Ascending aorta (tissue), 2 donors: ENCODE measurements around the gene UMOD. TPM values are rescaled to one million over a fixed set of nuclear protein-coding genes. Genes with fewer than 3 reads are reported as not detected.

Experiments
- DNase-seq, 2 donors: peaks; one replicate each; pipeline ENCODE4 v3.0.0-alpha.2; 2019; ENCODE audit warnings: low spot score in 2 of 2
- H3K27ac ChIP-seq, 2 donors: fragments of 200-600 bp; sonication (generic); one replicate each; pipeline ENCODE4 v1.5.1; 2016 to 2017; ENCODE audit warnings: mild to moderate bottlenecking in 1 of 2
- H3K27me3 ChIP-seq: fragments of 200-600 bp; sonication (generic); one replicate; pipeline ENCODE4 v1.5.1; 2017
- H3K36me3 ChIP-seq, 2 donors: fragments of 200-600 bp; sonication (generic); one replicate each; pipeline ENCODE4 v1.5.1; 2016
- H3K4me1 ChIP-seq, 2 donors: fragments of 200-600 bp; sonication (generic); one replicate each; pipeline ENCODE4 v1.5.1; 2016 to 2017; ENCODE audit warnings: mild to moderate bottlenecking in 1 of 2
- H3K4me3 ChIP-seq, 2 donors: fragments of 200-600 bp; sonication (generic); one replicate each; pipeline ENCODE4 v1.5.1; 2016 to 2017; ENCODE audit warnings: mild to moderate bottlenecking in 1 of 2
- H3K9me3 ChIP-seq, 2 donors: fragments of 200-600 bp; sonication (generic); one replicate each; pipeline ENCODE4 v1.5.1; 2016
- intact Hi-C: fragments of 100-400 bp; cut with DNase I; formaldehyde crosslinking; loops from one replicate; pipeline ENCODE4 v1.15.1; 2023
- total RNA-seq: library from RNA; depleted of rRNA; stranded (reverse); fragments of >200 nt; gene quantifications from one replicate; pipeline ENCODE4 v1.1.0, GENCODE V29; 2016
- TF ChIP-seq, protein P1 (sequence below), 3 experiments: fragments of 200-600 bp in 2 of 3; fragments of 450-650 bp in 1 of 3; sonication (generic) in 2 of 3; IDR thresholded peaks; one replicate each; pipeline ENCODE4 v1.5.1; 2016 to 2019; ENCODE audit warnings: antibody characterized with exemption in 3 of 3, mild to moderate bottlenecking in 1 of 3, moderate library complexity in 1 of 3

UMOD gene
- total RNA-seq, 1 donor from 2014 or later = not detected

- Histone ChIP-seq H3K4me1 (no peaks in the 10 kb centered on the region), H3K27ac (no peak overlapping the region), H3K9me3 (no peaks in the 10 kb centered on the region), H3K4me3 (no peak overlapping the region), H3K36me3 (no peaks in the 10 kb centered on the region), H3K27me3 (no peaks in the 10 kb centered on the region)
- intact Hi-C loops = no loop called here
- TF ChIP-seq, protein P1, sequence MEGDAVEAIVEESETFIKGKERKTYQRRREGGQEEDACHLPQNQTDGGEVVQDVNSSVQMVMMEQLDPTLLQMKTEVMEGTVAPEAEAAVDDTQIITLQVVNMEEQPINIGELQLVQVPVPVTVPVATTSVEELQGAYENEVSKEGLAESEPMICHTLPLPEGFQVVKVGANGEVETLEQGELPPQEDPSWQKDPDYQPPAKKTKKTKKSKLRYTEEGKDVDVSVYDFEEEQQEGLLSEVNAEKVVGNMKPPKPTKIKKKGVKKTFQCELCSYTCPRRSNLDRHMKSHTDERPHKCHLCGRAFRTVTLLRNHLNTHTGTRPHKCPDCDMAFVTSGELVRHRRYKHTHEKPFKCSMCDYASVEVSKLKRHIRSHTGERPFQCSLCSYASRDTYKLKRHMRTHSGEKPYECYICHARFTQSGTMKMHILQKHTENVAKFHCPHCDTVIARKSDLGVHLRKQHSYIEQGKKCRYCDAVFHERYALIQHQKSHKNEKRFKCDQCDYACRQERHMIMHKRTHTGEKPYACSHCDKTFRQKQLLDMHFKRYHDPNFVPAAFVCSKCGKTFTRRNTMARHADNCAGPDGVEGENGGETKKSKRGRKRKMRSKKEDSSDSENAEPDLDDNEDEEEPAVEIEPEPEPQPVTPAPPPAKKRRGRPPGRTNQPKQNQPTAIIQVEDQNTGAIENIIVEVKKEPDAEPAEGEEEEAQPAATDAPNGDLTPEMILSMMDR (IDR thresholded peaks at IDR 0.05) = no peak
- DNase-seq = no peak
These were observed 20.1 kb downstream of the UMOD start for GRCh38 chr16:20332411-20332810.

DNA sequence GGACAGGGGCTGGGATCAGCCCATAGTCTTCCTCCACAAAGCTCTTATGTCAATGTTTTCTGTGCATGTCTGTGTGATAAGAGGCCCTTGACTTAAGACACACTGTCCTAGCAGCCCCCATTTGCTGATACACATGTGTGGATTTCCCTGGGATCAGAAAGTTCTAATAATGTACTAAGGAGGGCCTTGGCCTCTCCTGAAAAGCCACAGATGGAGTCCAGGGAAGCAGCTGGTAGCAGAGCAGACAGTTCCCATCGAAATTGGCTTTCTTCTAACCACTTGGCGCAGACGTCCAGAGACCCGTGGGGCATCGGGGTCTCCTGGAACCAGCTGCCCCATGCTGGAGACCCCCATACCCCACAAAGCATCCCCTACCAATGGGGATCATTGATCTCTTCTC is 20.9 kb downstream of the UMOD start:
- H3K9me3 ChIP-seq = no peaks in the 10 kb centered on the region
- H3K36me3 ChIP-seq = no peaks in the 10 kb centered on the region
- H3K27ac ChIP-seq = no peak overlapping the region
- DNase-seq = no peak
- H3K4me1 ChIP-seq = no peaks in the 10 kb centered on the region
- no peak overlapping the region for H3K4me3 ChIP-seq
- no peaks in the 10 kb centered on the region for H3K27me3 ChIP-seq
- TF ChIP-seq, protein P1 (IDR thresholded peaks at IDR 0.05) = no peak
- intact Hi-C loops = no loop called here

GRCh38 chr16:20329392-20330138 is 22.9 kb downstream of the UMOD start:
- no peaks in the 10 kb centered on the region for H3K4me1 ChIP-seq
- H3K27me3 ChIP-seq = no peaks in the 10 kb centered on the region
- H3K27ac ChIP-seq = no peak overlapping the region
- H3K36me3 ChIP-seq = no peaks in the 10 kb centered on the region
- TF ChIP-seq, protein P1 (IDR thresholded peaks at IDR 0.05) = no peak
- DNase-seq = no peak
- intact Hi-C loops = no loop called here
- no peak overlapping the region for H3K4me3 ChIP-seq
- H3K9me3 ChIP-seq = no peaks in the 10 kb centered on the region

DNA sequence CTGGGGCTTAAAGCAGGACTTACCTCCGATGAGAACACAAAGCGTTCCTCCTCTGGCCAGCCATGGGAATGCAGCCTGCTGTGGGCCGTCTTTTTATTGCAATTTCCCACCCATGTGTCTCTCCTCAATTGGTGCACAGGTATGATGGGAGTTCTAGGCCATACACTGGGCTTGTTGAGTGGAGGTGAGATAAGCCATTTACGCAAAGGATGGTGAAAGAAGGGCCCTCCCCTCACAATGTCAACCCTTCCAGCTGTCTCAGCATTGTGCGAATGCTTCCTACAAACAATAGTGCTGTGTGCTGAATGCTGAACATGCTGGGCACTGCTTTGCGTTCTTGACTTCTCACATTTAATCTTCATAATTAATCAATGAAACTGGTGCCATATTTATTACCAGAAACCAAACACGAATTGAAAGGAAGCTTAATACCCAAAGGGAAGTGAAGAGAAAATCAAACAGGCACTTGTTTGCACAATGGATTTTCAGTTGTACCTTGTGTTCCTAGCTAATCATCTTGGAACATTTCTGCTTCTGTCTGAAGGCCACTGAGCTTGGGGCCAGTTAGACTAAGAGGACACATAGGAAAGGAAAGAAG is 25.0 kb downstream of the UMOD start, which contains the start of gene GP2:
TSS of gene GP2 (minus strand) at position 70 of the 598 bp plus-strand sequence. CDS start 1,082 bp downstream, outside the sequence.
- Histone ChIP-seq H3K9me3 (no peaks in the 10 kb centered on the region), H3K27ac (no peak within 1 kb of the TSS), H3K27me3 (no peaks in the 10 kb centered on the region), H3K4me3 (no peak within 1 kb of the TSS), H3K36me3 (no peaks in the 10 kb centered on the region), H3K4me1 (no peaks in the 10 kb centered on the region)
- TF ChIP-seq, protein P1 (IDR thresholded peaks at IDR 0.05) = no peak
- intact Hi-C loops = no loop called here
- no peak for DNase-seq

DNA sequence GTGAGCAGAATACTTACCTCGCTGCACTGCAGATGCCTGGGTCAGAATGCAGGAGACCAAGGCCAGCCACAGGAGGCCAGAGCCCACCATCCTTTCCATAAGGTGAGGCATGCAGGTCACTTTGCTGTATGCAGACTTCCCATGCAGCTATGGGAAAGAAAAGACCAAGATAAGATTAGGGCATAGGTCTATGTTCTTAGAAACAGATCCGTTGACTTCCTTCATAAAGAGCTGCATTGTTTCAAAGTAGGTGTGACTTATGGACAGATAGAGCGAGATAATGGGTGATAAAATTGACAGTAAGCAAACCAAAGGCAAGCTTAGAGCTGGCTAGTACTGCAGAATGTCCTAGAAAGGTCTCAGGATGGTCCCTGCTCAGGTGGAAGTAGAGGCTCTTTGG is 26.2 kb downstream of the UMOD start:
- Histone ChIP-seq H3K36me3 (no peaks in the 10 kb centered on the region), H3K27ac (no peak overlapping the region), H3K4me3 (no peak overlapping the region), H3K9me3 (no peaks in the 10 kb centered on the region), H3K27me3 (no peaks in the 10 kb centered on the region), H3K4me1 (no peaks in the 10 kb centered on the region)
- TF ChIP-seq, protein P1 (IDR thresholded peaks at IDR 0.05) = no peak
- no peak for DNase-seq
- intact Hi-C loops = no loop called here
